HG03108 (cell line): ENCODE measurements around the gene SLIT1.

Source experiments
- ATAC-seq: cut with Tn5 transposase; IDR thresholded peaks from one replicate; pipeline ENCODE4 v1.9.1; 2021; ENCODE audit warnings: moderate library complexity; ENCODE audit not compliant: unreplicated experiment

Gene SLIT1

DNA sequence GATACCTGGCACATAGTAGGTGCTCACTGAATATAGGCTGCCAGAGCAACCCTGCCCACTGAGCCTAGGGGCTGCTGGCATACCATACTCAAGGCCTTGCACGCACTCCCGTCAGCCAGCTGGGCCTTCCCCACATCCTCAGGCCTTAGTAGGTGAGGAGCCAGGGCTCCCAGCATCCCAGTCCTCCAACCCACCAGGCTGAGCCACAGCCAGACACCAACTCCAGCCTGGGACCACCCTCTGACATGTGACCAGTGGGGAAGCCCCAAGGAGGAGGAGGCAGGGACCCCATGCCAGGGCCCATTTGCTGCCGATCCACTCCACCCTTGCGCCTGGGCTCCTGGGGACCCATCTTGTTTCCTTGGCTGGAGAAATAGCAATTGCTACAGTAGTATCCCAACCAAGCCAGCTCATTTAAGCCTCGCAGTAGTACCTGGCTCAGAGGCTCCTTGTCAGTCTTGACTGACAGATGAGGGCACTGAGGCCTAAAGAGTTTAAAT is 11.4 kb downstream of the SLIT1 start:
- no peak for ATAC-seq

DNA sequence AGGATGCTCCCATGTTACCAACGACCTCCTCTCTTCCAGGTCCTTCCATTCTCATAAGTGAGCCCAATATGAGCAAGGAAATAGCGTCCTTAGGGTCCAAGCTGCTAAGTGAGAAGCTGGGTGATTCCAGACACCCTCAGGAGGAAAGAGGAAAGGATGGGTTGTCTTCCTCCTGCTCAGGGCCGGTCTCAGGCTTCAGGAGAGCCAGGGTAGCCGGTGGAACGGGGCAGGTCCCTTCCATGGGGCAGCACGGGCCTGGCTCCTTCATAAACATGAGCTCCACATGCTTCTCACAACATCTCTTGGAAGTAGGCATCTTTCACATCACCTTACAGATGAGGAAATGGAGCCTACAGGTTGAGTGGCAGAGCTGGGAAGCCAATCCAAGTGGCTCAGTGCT is 12.7 kb downstream of the SLIT1 start:
- ATAC-seq = no peak

DNA sequence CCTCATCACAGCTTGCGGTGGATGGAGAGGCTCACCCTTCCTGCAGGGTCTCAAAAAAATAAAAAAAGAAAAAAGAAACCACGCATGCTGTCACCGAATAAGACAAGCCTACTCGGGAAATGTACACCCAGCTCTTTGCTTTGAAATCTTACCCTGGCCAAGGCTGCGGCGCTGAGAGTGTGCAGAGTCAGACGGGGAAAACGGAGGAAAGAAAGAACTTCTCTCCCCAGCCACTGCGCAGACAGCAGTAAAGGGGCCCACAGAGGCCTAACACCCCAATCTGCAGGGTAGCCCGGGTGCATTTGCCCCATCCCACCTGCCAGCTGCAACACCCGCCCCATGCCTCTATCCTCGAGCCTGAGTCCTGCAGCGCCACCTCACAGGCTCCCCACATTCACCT is 14.8 kb downstream of the SLIT1 start:
- ATAC-seq = no peak

DNA sequence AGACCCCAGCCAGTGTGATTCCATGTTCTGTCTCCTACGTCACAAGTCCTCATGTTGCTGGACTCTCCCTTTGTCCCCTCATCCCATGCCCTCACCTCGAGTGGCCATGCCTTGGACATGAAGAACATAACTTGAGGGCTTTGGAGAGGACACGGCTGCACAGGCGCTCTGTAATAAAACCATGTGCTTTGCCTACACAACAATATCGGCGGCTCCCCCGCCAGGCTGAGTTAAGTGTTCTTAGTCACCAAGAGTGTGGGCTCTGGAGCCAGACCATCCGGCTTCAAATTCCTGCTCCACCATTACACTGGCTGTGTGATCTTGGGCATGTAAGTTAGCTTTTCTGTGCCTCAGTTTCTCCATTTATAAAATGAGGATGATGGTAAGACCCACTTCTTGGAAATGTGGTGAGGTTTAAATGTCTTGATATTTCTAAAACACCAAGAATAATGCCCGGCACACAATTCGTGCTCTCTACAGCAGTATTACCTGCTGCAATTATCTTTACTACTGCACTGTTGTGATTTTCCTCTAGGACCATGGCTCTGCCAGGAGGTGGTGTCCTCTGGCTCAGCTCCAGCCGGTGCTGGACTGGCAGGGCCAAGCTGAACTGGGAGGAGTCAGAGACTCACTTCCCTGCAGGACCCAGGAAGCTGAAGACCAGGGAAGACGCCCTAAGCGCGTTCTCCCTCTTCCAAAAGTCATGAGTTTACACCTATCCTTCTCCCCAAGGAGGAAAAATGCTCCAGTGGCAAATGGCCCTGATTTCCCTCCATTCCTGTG is 15.7 kb downstream of the SLIT1 start:
- ATAC-seq = no peak

DNA sequence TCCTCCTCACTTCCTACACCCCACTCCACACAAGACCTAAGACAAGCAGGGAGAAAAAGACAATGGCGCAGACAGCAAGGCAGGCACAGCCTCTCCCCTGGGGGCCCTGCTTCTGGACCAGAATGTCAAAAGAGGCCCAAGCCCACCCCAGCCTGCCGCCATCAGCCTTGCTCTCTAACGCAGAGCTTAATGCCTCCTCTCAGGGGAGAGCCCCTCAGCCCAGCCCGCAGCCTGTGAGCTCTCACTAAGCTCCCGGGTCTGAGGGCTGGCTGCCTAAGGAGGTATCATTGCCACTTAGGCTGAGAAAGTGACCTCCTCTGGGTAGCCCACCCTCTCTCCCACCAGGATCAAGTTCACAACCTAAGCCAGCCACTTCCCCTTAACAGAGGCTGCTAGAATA is 16.7 kb downstream of the SLIT1 start:
- no peak for ATAC-seq

DNA sequence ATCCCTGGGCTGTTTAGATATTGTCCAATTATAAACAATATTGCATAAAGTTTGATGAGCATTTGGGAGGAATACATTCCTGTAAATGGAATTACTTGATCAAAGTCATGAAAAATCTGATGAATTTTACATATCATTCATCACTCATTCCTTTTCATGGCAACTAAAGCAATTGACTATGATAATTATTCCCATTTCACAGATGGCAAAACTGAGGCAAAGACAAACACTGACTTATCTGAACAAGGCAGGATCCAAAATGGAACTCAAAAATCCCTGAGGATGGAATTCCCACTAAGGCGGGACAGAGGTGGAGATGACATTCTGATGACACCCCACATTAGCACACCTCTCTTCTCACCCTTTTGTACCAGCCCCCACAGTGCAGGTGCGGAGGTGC is 17.1 kb downstream of the SLIT1 start:
- ATAC-seq = no peak

DNA sequence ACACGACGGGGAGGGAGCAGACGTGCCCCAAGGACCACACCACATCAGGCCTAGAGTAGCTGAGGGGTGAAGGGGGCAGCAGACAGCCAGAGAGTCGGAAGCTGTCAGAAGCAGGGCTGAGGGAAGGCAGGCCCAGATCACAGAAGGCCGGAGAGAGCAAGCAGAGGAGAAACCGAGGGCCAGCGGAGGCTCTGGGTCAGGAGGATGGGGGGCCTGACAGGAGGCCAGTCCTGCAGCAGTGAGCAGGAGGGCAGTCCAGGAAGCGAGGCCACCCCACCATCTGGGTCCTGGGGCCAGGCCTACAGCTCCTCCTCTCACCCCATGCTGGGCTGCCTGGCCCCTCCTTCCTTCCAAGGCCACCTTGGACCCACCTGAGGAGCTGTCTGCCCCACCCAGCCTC is 20.3 kb downstream of the SLIT1 start:
- ATAC-seq = no peak

DNA sequence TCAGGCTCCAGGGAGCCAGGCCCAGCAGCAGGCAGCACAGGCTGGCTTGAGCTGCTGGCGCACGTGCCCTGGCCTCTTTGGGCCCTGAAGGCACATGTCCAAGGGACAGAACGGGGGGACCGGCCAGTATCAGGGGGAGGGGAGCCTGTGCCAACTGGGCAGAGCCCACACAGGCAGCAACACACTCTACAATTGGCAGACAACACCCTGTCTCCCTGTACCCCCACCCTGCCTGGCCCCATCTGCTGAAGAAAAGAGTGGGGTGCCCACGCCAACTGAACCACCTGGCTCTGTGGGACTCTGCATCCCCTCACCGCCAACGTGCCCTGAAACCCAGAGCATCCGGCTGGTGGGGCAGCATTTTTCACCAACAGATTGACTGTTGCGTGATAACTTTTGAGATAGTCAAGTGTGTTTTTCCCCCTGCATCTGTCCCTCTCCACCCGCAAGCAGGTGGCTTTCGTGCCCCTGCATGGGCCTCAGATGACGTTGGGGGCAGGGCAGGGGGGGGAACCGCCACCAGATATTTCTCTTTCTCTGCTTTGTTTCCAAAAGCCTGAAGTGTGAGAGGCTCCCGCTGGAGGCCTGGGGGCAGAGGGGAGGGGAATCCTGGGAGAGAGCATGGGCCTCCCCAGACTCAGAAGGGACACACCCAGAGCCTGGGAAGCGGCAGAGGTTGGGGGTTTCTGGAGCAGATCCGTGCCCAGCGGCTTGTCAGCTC is 21.8 kb downstream of the SLIT1 start:
- ATAC-seq = no peak

DNA sequence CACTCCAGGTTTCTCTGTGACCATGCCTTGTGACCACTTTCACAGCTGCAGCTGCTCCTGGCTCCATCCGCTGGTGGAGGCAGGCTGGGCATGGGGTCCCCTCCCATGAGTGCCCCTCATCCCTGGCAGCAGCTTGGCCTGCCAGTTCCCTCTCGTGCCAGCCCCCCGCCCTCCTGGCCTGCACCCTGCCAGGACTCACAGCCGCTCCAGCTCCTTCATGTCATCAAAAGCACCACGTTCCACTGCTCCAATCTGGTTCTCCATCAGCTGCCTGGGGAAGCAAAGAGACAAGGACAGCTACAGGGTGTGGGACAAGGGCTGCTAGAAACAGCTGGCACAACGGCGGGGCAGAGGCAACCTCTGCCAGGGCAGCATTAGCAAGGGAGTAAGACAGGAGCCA is 22.6 kb downstream of the SLIT1 start:
- no peak for ATAC-seq

DNA sequence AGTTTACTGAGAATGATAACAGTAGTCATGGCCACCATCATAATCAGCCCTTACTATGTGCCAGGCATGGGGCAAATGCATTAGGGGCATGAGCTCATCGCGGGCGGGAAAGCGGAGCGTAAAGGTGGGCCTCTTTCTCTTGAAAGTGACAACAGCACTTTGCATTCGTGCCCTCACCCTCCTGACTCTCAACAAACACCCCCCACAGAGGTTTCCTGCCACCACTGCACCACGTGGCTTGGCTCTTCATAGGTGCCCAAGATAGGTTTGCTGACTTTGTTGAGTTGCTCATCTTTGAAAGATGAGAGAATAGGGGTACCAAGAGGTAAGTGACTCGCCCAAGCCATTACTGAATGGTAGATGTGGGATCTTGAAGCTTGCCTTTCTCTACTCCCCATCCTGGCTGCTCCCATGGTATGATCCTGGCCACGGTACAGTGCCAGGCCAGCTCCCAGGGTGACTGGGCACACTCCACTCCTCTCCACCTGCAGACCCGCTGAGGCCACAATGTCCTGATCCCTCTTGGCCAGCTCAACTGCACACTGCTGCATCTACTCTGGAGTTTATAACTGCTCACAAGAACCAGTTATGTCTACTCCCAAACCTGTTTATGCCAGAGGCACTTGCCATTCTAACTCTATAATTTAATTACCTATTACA is 26.0 kb downstream of the SLIT1 start:
- ATAC-seq = no peak

DNA sequence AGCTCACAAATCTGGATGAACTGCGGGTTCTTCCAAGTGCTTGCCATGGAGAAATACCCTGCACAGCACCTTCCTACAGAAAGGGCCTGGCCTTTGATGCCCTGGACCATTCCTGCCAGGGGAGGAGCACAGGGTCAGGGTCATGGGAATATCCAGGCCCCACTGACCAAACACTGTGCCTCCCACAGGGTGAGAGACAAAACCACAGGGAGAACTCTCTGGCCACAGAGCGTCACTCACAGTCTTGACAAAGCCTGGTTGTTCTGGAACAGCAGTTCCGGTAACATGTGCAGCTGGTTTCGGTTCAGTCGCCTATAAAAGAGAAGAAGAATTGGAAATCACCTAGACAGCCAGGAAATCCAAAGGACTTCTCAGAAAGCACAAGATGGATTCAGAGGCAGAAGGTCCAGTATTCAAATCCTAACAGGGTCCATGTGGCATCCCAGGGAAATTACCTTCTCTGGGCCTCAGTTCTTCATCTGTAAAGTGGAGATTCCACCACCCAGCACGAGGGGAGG is 28.1 kb downstream of the SLIT1 start:
- ATAC-seq = peak; percentile 61

DNA sequence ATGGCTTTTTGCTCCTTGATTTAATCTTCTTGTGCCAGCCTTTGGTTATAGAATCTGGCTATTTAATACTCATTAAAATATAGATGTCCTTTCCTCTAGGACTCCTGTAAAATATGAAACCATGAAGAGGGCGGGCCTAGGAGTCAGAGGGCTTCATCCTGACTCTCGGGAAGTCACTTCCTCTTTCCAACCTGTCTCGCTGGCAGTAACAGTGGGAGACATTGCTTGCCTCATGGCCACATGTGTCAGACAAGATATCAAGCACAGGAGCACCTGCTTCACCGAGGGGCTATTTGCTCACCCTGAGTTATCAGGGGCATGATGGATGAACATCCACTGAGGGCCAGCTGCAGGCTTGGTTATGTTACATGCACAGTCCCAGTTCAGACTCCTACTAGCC is 31.0 kb downstream of the SLIT1 start:
- ATAC-seq = no peak

DNA sequence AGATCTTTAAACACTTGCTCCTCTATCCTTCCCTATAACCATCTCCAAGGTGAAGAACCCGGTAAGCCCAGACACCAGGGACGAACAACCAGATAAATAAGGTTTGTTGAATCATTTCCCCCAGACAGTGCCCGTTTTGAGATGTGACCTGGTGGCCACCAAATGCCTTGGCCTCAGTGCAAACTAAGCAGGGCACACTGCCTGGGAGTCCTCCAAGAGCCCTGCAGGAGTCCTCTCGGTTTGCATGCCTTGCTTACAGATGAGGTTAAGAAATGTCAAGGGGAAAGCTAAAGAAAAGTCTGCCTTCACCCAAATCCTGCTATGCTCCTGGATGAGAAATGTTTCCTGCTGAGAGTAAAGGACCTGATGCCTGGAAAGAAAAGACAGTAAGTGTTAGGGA is 31.6 kb downstream of the SLIT1 start:
- ATAC-seq = no peak

DNA sequence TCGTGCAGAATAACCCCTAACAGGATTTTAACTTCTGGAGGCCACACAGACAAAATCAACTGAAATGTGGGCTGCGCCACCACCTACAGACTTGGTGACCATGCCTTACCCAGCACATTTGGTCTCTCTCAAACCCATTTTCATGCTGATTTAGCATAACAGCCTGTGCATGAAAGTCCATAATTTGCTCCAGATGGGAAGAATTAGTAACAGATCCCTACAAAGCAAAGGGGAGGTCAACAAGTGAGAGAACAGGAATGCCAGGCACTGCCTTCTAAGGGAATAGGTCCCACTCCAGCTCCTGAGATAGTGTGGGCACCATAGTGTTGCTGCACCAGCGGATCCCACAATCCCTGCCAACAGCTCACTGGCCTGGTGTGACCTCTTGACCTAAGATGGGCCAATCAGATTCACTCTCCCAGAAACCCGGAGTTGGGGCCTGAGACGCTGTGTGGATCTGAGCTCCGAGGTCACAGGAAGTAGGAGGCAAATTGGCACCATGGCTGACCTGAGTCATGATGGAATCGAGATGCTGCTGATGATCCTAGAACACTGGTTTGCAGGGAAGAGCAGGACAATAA is 32.4 kb downstream of the SLIT1 start:
- no peak for ATAC-seq

DNA sequence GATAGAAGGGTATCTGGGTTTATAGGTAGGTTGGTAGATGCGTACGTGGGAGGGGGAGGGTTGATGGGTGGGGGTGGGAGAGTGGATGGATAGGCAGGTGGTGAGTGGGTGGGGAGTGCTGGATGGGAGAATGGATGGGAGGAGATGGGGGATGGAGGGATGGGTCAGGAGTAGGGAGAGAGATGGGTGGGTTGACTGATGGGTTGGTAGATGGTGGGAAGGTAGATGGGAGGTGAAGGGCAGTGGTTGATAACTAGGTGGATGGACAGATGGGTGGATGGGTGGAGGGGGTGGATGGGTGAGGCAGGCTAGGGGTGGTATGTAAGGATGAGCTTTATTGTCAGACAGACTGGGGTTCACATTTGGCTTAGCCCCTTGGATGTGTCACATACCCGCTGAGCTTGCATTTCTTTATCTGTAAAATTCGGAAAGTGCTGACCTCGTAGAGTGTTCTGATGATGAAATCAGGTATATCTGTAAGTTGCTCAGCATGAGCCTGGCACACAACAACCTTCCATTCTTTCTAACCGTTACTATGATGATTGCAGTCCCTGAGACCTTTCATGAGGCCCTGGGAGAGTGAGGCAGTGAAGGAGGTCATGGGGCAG is 34.3 kb downstream of the SLIT1 start:
- ATAC-seq = no peak

DNA sequence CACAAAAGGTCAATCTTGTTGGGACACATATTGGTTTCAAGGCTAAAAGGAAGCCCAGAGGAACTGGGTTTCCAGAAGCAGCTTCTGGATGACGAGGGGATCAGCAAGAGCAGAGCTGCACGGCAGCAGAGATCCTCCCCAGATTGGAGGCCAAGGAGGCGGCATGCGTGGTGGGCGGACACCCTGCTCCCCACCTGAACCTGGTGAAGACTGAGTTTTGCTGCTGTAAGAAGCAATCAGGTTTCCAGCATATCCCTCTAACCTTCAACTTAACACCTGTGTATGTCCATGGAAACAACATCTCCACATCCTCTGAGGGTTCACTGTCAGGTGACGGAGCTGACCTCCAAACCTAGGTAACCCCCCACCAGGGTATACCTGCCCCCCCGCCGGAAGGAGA is 35.1 kb downstream of the SLIT1 start:
- ATAC-seq = no peak

DNA sequence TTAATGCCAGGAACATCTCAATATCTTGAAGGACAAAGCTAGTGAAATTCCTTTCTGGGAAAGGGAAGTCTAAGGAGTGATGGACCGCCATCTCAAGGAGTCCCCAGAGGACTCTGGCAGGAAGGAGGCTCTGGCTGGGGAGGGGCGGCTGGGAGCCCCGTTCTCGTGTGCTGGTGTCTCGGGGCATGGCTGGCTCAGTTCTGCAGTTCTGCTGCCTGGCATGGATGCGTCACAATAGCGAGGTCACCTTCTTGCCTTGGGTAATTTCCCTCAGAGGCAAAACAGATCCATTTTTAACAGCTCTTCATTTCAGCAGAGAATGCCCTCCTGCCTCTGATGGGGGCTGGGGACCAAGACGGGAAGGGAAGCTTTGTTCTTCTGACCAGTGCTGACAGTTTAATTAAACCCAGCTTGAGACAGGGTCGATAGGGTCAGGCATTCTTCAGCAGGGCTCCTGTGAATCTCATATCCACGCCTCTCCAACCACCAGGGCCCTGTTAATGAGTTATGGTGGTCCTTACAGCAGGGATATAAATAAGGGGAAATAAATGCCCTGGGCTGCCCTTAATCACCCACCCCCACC is 35.7 kb downstream of the SLIT1 start:
- ATAC-seq = no peak

DNA sequence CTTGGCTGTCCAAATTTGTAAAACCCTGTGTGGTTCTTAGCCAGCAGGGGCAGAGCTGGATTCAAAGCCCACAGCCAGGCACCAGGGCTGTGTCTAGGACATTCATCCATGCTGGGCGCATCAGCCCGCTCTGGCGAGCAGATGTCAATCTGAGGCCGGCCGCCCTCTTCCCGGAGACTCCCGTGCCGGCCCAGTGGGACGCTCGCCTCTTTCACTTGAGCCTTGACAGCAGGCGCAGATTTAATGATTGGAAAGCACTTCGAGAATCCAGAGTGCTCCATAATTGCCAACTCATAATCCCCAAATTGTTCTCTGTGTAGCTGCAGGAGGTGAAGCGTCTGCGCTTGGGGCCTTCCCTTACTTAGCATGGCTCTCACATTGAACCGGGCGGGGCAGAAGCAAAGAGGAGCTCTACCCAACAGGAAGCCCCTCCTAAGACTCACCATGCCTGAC is 36.7 kb downstream of the SLIT1 start:
- no peak for ATAC-seq

DNA sequence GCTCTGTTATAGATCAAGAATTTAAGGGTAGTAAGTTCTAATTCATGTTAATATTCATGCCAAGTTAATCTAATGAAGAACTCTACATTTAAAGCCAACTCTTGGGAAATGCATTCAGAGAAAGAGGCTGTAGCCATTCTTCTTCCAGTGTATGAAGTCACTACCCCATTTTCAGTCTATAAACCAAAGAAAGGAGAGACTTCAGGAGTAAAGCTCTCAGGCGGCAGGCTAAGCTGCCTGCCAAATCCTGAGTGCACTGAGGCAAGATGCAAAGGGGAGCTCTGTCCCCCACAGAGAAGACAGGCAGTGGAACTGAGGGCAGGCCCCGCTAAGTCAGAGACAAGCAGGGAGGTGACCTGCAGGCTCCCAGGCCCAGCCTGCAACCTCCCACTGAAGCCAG is 41.5 kb downstream of the SLIT1 start:
- ATAC-seq = no peak

DNA sequence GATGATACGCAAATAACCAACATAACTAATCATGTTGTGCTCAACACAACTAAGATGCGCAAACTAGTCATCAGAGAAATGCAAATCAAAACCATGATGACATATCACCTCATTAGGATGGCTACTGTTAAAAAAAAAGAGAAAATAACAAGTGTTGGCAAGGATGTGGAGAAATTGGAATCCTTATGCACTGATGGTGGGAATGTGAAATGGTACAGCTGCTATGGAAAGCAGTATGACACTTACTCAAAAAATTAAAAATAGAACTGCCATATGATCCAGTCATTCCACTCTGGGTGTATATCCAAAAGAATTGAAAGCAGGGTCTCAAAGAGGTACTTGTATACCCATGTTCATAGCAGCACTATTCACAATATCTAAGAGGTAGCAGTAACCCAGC is 42.9 kb downstream of the SLIT1 start:
- ATAC-seq = no peak
